PFSK-1 (cell line): ENCODE data around the gene SARDH.

Experiments used
- FOXP2 ChIP-seq: optimal IDR thresholded peaks from 2 replicates; pipeline ENCODE3; 2011; ENCODE audit warnings: borderline replicate concordance, control low read depth, inconsistent platforms; ENCODE audit not compliant: insufficient read depth; ENCODE audit errors: extremely low read length, extremely low read depth
- POLR2AphosphoS5 ChIP-seq: IDR thresholded peaks from 2 replicates; pipeline ENCODE4 v1.6.1; 2012; ENCODE audit warnings: low read depth, mild to moderate bottlenecking, control low read depth, low read length, moderate library complexity
- REST ChIP-seq, 2 experiments: IDR thresholded peaks; 2 replicates each; pipeline versions ENCODE4 v1.6.1 to v1.8.0; 2011 to 2012; ENCODE audit warnings: low read depth in 2 of 2, low read length in 2 of 2, control low read depth in 1 of 2, inconsistent platforms in 1 of 2, mild to moderate bottlenecking in 1 of 2, moderate library complexity in 1 of 2; ENCODE audit not compliant: insufficient read depth in 1 of 2
- SIN3A ChIP-seq: IDR thresholded peaks from 2 replicates; pipeline ENCODE4 v1.6.1; 2012; ENCODE audit warnings: mild to moderate bottlenecking, low read length, moderate library complexity, borderline replicate concordance; ENCODE audit not compliant: insufficient read depth
- TAF1 ChIP-seq: IDR thresholded peaks from 2 replicates; pipeline ENCODE4 v1.6.1; 2012; ENCODE audit warnings: low read length, control low read depth, borderline replicate concordance; ENCODE audit not compliant: insufficient read depth

Gene SARDH

GRCh38 chr9:133640580-133641395, 97.4 kb downstream of the SARDH start:
- no peak for TF ChIP-seq REST (IDR thresholded peaks at IDR 0.05; ENCODE audit: insufficient read depth in 1 of 2, low read depth in 2 of 2, low read length in 2 of 2)

GRCh38 chr9:133640160-133640559, 98.0 kb downstream of the SARDH start:
- TF ChIP-seq SIN3A = no peak
- no peak for TF ChIP-seq REST (IDR thresholded peaks at IDR 0.05; ENCODE audit: insufficient read depth in 1 of 2, low read depth in 2 of 2, low read length in 2 of 2)
- TF ChIP-seq POLR2AphosphoS5 = no peak
- no peak for TF ChIP-seq FOXP2
- no peak for TF ChIP-seq TAF1

- no peak for TF ChIP-seq TAF1
- no peak for TF ChIP-seq SIN3A
- no peak for TF ChIP-seq REST (IDR thresholded peaks at IDR 0.05; ENCODE audit: insufficient read depth in 1 of 2, low read depth in 2 of 2, low read length in 2 of 2)
- no peak for TF ChIP-seq FOXP2
- TF ChIP-seq POLR2AphosphoS5 = no peak
Observed at GRCh38 chr9:133639613-133640012, 98.5 kb downstream of the SARDH start.

GRCh38 chr9:133638711-133639110, 99.4 kb downstream of the SARDH start:
- no peak for TF ChIP-seq SIN3A
- no peak for TF ChIP-seq POLR2AphosphoS5
- no peak for TF ChIP-seq FOXP2
- TF ChIP-seq TAF1 = no peak
- TF ChIP-seq REST (IDR thresholded peaks at IDR 0.05; ENCODE audit: insufficient read depth in 1 of 2, low read depth in 2 of 2, low read length in 2 of 2) = no peak

GRCh38 chr9:133638076-133638475, 100.1 kb downstream of the SARDH start:
- TF ChIP-seq POLR2AphosphoS5 (no peak), FOXP2 (no peak), TAF1 (no peak), REST (IDR thresholded peaks at IDR 0.05; ENCODE audit: insufficient read depth in 1 of 2, low read depth in 2 of 2, low read length in 2 of 2) (no peak), SIN3A (no peak)
